ENCODE results near the gene RASL10A.
"Not testable (repeated sequence)": the region's sequence is repeated elsewhere in the genome, so short reads cannot be mapped to it uniquely, and the experiment has no call there.

The RASL10A gene

GRCh38 chr22:29315286-29316140, at the start of gene RASL10A:
Gene RASL10A, minus strand, starts transcription at chr22:29315697. Its CDS starts 451 bp downstream, at chr22:29315246.
- no peak for DNase-seq (ENCODE audit: low read depth)

- DNase-seq (ENCODE audit: low read depth), result no peak
Measured at GRCh38 chr22:29359469-29359868, 44.0 kb upstream of the RASL10A start.

- DNase-seq (ENCODE audit: low read depth), result not testable (repeated sequence)
Measured at GRCh38 chr22:29357193-29357890, 41.8 kb upstream of the RASL10A start.

GRCh38 chr22:29353860-29354259, 38.4 kb upstream of the RASL10A start:
- DNase-seq (ENCODE audit: low read depth), result no peak

GRCh38 chr22:29353286-29353685, 37.8 kb upstream of the RASL10A start:
- DNase-seq (ENCODE audit: low read depth), result no peak

GRCh38 chr22:29352778-29353177, 37.3 kb upstream of the RASL10A start:
- DNase-seq (ENCODE audit: low read depth), result no peak

- no peak for DNase-seq (ENCODE audit: low read depth)
Measured at GRCh38 chr22:29351891-29352290, 36.4 kb upstream of the RASL10A start.

- DNase-seq (ENCODE audit: low read depth), result no peak
Measured at GRCh38 chr22:29351042-29351441, 35.5 kb upstream of the RASL10A start.

- DNase-seq (ENCODE audit: low read depth), result no peak
Measured at GRCh38 chr22:29348956-29349355, 33.5 kb upstream of the RASL10A start.

GRCh38 chr22:29348041-29348440, 32.5 kb upstream of the RASL10A start:
- DNase-seq (ENCODE audit: low read depth), result no peak

GRCh38 chr22:29346659-29347058, 31.2 kb upstream of the RASL10A start:
- DNase-seq (ENCODE audit: low read depth), result no peak

- DNase-seq (ENCODE audit: low read depth), result no peak
Measured at GRCh38 chr22:29345932-29346331, 30.4 kb upstream of the RASL10A start.

- not testable (repeated sequence) for DNase-seq (ENCODE audit: low read depth)
Measured at GRCh38 chr22:29344889-29345288, 29.4 kb upstream of the RASL10A start.

- no peak for DNase-seq (ENCODE audit: low read depth)
Measured at GRCh38 chr22:29344137-29344536, 28.6 kb upstream of the RASL10A start.

GRCh38 chr22:29343313-29343805, 27.9 kb upstream of the RASL10A start:
- DNase-seq (ENCODE audit: low read depth), result no peak

- DNase-seq (ENCODE audit: low read depth), result no peak
Measured at GRCh38 chr22:29342577-29343312, 27.2 kb upstream of the RASL10A start.

- DNase-seq (ENCODE audit: low read depth), result no peak
Measured at GRCh38 chr22:29342177-29342576, 26.7 kb upstream of the RASL10A start.

GRCh38 chr22:29341849-29342127, 26.3 kb upstream of the RASL10A start:
- DNase-seq (ENCODE audit: low read depth), result no peak

GRCh38 chr22:29341056-29341848, 25.8 kb upstream of the RASL10A start:
- no peak for DNase-seq (ENCODE audit: low read depth)

- no peak for DNase-seq (ENCODE audit: low read depth)
Measured at GRCh38 chr22:29340566-29340965, 25.1 kb upstream of the RASL10A start.

- DNase-seq (ENCODE audit: low read depth), result no peak
Measured at GRCh38 chr22:29339381-29340235, 24.1 kb upstream of the RASL10A start.

Data from activated gamma-delta T cell treated with anti-CD3 and anti-CD28 coated beads, Interleukin-2, amount 50 U/mL, for 16 hours (primary cell).